WI38 (cell line): Measurements from ENCODE around the gene NKX2-4.

Experiments
- H3K4me3 ChIP-seq: 2 replicates; pipeline ENCODE4 v1.5.1; 2011; ENCODE audit warnings: low read depth, mild to moderate bottlenecking, control low read depth, low read length
- CTCF ChIP-seq: IDR thresholded peaks from 2 replicates; pipeline ENCODE4 v1.5.1; 2012; ENCODE audit warnings: low read depth, mild to moderate bottlenecking, control low read depth, low read length

The NKX2-4 gene

DNA sequence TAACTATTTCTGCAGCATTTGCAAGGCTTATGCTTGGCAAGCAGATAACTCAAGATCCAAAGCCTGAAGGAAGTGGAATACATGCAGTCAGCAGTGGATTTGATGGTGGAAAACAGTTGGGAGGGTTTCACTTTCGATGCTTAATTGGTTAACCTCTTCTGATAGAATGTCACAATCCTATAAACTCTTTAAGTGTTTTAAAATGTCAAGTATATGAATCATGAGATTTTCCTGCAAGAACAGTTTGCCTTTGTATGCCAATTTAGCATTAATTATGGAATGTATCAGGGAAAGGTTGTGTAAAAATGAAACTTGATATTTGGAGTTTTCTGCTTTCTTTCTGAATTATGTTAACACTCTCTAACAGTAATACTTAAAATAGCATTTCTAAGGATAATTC is 36.6 kb downstream of the NKX2-4 start:
- no peak for TF ChIP-seq CTCF
- H3K4me3 ChIP-seq, result no peak overlapping the region

DNA sequence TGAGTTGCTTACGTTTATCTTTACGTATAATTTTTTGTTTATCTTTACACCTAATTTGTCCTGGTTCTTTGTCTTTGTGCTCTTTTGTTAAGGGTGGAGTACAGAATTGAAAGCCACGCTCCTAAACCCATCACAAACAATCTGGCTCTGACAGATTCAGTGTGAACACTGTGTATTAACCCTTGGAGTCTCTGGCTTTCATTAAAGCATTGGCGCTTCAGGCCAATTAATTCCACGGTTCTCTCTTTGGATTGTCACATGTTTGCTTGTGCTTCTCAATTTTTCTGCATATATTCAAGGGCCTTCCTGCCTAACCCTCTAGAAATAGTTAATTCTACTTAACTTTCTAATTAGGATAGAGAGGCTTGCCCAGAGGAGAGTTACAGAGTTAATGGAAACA is 38.6 kb downstream of the NKX2-4 start:
- no peak overlapping the region for H3K4me3 ChIP-seq
- TF ChIP-seq CTCF, result no peak

DNA sequence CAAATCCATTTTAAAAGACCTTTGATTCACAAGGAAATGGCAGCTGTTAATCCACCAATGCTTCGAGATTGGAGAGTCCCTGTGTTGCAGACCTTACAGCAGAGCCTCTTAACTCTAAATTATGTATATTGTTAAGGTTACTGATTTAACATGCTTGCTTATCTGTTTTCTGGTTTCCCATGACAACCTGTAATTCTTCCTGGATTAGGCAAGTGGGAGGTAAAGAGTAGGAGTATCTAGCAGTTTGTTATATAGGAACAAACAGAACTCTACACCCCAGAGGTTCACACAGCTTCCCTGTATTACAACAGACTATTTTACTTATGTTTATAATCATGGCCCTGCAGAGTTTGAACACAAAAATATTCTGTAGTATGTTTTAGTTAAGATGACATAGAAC is 39.5 kb downstream of the NKX2-4 start:
- TF ChIP-seq CTCF, result no peak

GRCh38 chr20:21356386-21356785 is 40.9 kb downstream of the NKX2-4 start:
- TF ChIP-seq CTCF, result no peak
- H3K4me3 ChIP-seq, result no peak overlapping the region

More for the DNA sequence above, 39.5 kb downstream of the NKX2-4 start:
- no peak overlapping the region for H3K4me3 ChIP-seq

- no peak for TF ChIP-seq CTCF
These were observed 41.3 kb downstream of the NKX2-4 start for GRCh38 chr20:21355981-21356380.

DNA sequence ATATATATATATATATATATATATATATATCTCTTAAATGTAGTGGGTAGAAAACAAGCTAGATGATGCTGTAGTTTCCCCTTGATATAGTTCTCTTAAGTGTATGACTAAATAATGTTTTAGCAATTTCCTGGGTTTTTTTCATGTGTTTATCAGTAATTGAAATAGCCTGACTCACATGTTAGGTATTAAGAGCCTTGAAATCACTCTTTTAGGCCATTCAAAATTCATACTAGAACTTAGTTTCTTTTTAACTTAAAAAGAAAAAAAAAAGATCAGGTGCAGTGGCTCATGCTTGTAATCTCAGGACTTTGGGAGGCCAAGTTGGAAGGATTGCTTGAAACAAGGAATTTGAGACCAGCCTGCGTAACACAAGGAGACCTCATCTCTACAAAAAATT is 44.1 kb downstream of the NKX2-4 start:
- TF ChIP-seq CTCF, result no peak
- no peak overlapping the region for H3K4me3 ChIP-seq

More at GRCh38 chr20:21355981-21356380, 41.3 kb downstream of the NKX2-4 start:
- no peak overlapping the region for H3K4me3 ChIP-seq

GRCh38 chr20:21352703-21353102 is 44.6 kb downstream of the NKX2-4 start:
- no peak overlapping the region for H3K4me3 ChIP-seq
- no peak for TF ChIP-seq CTCF
